Measurements from ENCODE around the gene NUP35. TPM values are rescaled to one million over a fixed set of nuclear protein-coding genes. Genes with fewer than 3 reads are reported as not detected.
A peak's percentile ranks its signal among the peaks of the same experiment; 100 is the strongest.

The NUP35 gene
- polyA plus RNA-seq, 2 of the 4 experiments (the other 2 are of a cell fraction), result 39.6 to 45.9 TPM

DNA sequence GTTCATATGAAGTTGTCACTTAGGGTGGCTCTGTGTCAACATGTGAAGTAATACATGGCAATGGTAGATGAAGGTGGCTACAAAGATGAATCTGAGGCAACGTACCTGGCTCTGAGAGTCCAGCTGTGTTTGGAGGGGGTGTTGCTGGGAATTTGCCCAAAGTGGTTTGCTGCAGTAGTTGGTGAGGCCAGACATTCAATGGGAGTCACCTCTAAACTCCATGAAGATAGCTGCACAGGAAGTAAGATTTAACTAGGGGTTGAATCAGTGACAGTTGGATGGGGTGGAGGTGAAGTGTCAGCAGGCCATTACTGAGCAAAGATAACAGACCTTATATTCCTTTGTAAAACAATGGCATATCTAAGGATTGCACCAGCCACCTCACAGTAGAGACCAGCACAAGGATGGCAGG is 71.8 kb downstream of the NUP35 start:
- Histone ChIP-seq H3K27ac (no peak overlapping the region), H3K4me1 (no peaks in the 10 kb centered on the region), H3K4me3 (no peak overlapping the region), H3K9me3 (no peaks in the 10 kb centered on the region), H3K4me2 (no peak overlapping the region)
- ChIA-PET POLR2A (no interaction called here), CTCF (no interaction called here)
- FAIRE-seq (no peak), DNase-seq (ENCODE audit: low read depth in 1 of 2, low spot score in 1 of 2) (no peak), ATAC-seq (no peak)
- TF ChIP-seq CEBPB (IDR thresholded peaks at IDR 0.05) (no peak), BHLHE40 (IDR thresholded peaks at IDR 0.05; ENCODE audit: low read depth, low read length) (no peak), HOXA7 (CRISPR knock-in tag; IDR thresholded peaks at IDR 0.05) (no peak), NR3C1 (IDR thresholded peaks at IDR 0.05) (no peak), TFCP2L1 (CRISPR knock-in tag; IDR thresholded peaks at IDR 0.05) (no peak)
- TF ChIP-seq, protein P1, sequence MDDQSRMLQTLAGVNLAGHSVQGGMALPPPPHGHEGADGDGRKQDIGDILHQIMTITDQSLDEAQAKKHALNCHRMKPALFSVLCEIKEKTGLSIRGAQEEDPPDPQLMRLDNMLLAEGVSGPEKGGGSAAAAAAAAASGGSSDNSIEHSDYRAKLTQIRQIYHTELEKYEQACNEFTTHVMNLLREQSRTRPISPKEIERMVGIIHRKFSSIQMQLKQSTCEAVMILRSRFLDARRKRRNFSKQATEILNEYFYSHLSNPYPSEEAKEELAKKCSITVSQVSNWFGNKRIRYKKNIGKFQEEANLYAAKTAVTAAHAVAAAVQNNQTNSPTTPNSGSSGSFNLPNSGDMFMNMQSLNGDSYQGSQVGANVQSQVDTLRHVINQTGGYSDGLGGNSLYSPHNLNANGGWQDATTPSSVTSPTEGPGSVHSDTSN (IDR thresholded peaks at IDR 0.05), result no peak
- WGBS (ENCODE audit: missing lambda C conversion rate), result 100% methylated on average over 1 of the region's 1 CpG

DNA sequence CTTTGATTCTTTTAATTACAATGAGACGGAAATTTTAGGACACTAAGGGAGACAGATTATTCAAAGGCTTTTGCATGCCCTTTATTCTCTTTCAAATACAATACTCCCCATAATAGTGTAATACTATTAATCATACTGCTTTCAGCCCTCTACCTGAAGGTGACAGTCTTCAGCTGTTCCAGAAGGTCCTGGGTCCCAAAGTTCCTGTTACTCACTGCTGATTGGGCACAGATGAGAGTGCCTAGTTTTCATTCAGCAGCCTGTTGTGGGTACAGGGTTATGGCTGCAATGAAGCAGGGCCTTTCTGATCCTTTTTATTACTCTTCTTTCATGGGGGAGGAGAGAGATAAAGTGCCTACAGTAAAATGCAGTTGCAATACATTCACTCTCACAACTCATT is 80.2 kb downstream of the NUP35 start:
- CTCF ChIA-PET, result no interaction called here
- WGBS (ENCODE audit: missing lambda C conversion rate), result 91% methylated on average over 1 of the region's 1 CpG
- DNase-seq (ENCODE audit: low read depth in 1 of 2, low spot score in 1 of 2), result no peak
- H3K4me3 ChIP-seq, result no peak overlapping the region
- no peaks in the 10 kb centered on the region; the same call in 2 of the 3 replicates for H3K4me1 ChIP-seq
- no peak for FAIRE-seq
- no peak; a peak in 2 of 6 replicates for ATAC-seq
- no peaks in the 10 kb centered on the region; the same call in 2 of the 3 replicates for H3K9me3 ChIP-seq
- no peak overlapping the region for H3K27ac ChIP-seq
- H3K4me2 ChIP-seq, result no peak overlapping the region
- TF ChIP-seq, protein P2, sequence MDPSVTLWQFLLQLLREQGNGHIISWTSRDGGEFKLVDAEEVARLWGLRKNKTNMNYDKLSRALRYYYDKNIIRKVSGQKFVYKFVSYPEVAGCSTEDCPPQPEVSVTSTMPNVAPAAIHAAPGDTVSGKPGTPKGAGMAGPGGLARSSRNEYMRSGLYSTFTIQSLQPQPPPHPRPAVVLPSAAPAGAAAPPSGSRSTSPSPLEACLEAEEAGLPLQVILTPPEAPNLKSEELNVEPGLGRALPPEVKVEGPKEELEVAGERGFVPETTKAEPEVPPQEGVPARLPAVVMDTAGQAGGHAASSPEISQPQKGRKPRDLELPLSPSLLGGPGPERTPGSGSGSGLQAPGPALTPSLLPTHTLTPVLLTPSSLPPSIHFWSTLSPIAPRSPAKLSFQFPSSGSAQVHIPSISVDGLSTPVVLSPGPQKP (IDR thresholded peaks at IDR 0.05; ENCODE audit: low read depth, low read length), result no peak
- TF ChIP-seq, protein P3, sequence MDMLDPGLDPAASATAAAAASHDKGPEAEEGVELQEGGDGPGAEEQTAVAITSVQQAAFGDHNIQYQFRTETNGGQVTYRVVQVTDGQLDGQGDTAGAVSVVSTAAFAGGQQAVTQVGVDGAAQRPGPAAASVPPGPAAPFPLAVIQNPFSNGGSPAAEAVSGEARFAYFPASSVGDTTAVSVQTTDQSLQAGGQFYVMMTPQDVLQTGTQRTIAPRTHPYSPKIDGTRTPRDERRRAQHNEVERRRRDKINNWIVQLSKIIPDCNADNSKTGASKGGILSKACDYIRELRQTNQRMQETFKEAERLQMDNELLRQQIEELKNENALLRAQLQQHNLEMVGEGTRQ (IDR thresholded peaks at IDR 0.05), result no peak
- TF ChIP-seq, protein P4, sequence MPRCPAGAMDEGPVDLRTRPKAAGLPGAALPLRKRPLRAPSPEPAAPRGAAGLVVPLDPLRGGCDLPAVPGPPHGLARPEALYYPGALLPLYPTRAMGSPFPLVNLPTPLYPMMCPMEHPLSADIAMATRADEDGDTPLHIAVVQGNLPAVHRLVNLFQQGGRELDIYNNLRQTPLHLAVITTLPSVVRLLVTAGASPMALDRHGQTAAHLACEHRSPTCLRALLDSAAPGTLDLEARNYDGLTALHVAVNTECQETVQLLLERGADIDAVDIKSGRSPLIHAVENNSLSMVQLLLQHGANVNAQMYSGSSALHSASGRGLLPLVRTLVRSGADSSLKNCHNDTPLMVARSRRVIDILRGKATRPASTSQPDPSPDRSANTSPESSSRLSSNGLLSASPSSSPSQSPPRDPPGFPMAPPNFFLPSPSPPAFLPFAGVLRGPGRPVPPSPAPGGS (IDR thresholded peaks at IDR 0.05), result no peak
- POLR2A ChIA-PET, result no interaction called here

DNA sequence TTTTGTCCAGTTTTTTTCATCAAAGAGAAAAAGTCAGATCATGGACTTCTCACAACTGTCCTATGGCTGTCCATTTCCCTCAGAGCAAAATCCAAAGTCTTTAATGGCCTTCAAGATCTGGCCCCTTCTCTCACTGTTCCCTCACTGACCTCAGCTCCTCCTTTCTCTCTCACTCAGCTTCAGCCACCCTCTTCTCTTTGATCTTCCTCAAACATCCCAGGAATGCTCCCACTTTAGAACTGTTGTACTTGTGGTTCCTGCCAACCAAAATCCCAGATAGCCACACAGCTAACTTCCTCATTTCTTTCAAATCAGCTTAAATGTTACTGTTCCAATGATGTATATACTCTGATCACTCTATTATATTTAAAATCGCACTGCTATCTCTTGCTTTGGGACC is 82.9 kb downstream of the NUP35 start:
- ChIA-PET POLR2A (no interaction called here), CTCF (no interaction called here)
- no peak for FAIRE-seq
- no peak for DNase-seq (ENCODE audit: low read depth in 1 of 2, low spot score in 1 of 2)
- TF ChIP-seq EHMT2 (IDR thresholded peaks at IDR 0.05; ENCODE audit: low read depth), result no peak
- no peak for TF ChIP-seq CBX8 (IDR thresholded peaks at IDR 0.05)
- no peak for TF ChIP-seq POLR2A (IDR thresholded peaks at IDR 0.05; ENCODE audit: low read length)
- TF ChIP-seq MAZ (IDR thresholded peaks at IDR 0.05; ENCODE audit: borderline replicate concordance, low read depth, low read length), result no peak
- TF ChIP-seq MAFK (IDR thresholded peaks at IDR 0.05; ENCODE audit: partially characterized antibody), result no peak
- TF ChIP-seq, protein P5, sequence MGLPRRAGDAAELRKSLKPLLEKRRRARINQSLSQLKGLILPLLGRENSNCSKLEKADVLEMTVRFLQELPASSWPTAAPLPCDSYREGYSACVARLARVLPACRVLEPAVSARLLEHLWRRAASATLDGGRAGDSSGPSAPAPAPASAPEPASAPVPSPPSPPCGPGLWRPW (IDR thresholded peaks at IDR 0.05), result no peak
- TF ChIP-seq EHF (CRISPR knock-in tag; IDR thresholded peaks at IDR 0.05), result no peak
- TF ChIP-seq CHD2 (IDR thresholded peaks at IDR 0.05; ENCODE audit: low read length, partially characterized antibody), result no peak
- TF ChIP-seq FOXS1 (CRISPR knock-in tag; IDR thresholded peaks at IDR 0.05), result no peak
- WGBS (ENCODE audit: missing lambda C conversion rate), result 93% methylated on average over 1 of the region's 1 CpG
- peak in 1 of 2 experiments; percentile 26; a peak in 1 of 6 replicates for ATAC-seq
- no peak overlapping the region for H3K4me2 ChIP-seq
- peaks cover 2% of the 10 kb centered on the region; the same call in 1 of the 3 replicates for H3K9me3 ChIP-seq
- H3K4me3 ChIP-seq, result no peak overlapping the region
- H3K4me1 ChIP-seq, result no peaks in the 10 kb centered on the region; the same call in 2 of the 3 replicates
- no peak overlapping the region for H3K27ac ChIP-seq

Data from A549 (cell line).